Endothelial cell of umbilical vein (primary cell): Measurements from ENCODE around the gene NR5A2. TPM values are rescaled to one million over a fixed set of nuclear protein-coding genes. Genes with fewer than 3 reads are reported as not detected.
A peak's percentile ranks its signal among the peaks of the same experiment; 100 is the strongest.

Experiments used
- BruUV-seq: library from RNA; stranded (reverse); fragments of 400-500 nt; replicated peaks from 2 replicates; lab custom pipeline; 2021; lab: Mats Ljungman, UMichigan
- CTCF ChIA-PET: fragments of 300-600, 350-600 bp; sonication (Branson Sonifier 250); formaldehyde crosslinking; loops from one replicate; lab custom pipeline; 2021; ENCODE audit warnings: antibody characterized with exemption, inconsistent platforms; lab: Charles Lee
- POLR2A ChIA-PET: fragments of 300-600, 350-600 bp; sonication (Branson Sonifier 250); formaldehyde crosslinking; loops from one replicate; lab custom pipeline; 2021; ENCODE audit warnings: antibody characterized with exemption, inconsistent platforms; lab: Charles Lee
- DNase-seq: peaks from one replicate; pipeline ENCODE4 v3.0.0-alpha.2; 2011; ENCODE audit warnings: low read depth, low spot score
- FAIRE-seq: peaks from 2 replicates; lab custom pipeline; 2011; peaks lifted over from hg19 to GRCh38; lab: Jason Lieb, UNC
- H2AFZ ChIP-seq: 2 replicates; pipeline ENCODE4 v1.6.0; 2012; ENCODE audit warnings: low read depth, low read length, control low read depth, inconsistent platforms
- H3K27ac ChIP-seq: 2 replicates; pipeline ENCODE4 v1.5.1; 2011; ENCODE audit warnings: low read depth, mild to moderate bottlenecking, control low read depth, low read length, moderate library complexity; ENCODE audit not compliant: insufficient read depth
- H3K27me3 ChIP-seq, 2 experiments: 2 replicates each; pipeline versions ENCODE4 v1.6.0 to v1.6.1; 2011; ENCODE audit warnings: low read length in 2 of 2, mixed read lengths in 1 of 2; ENCODE audit not compliant: control insufficient read depth in 2 of 2, insufficient read depth in 2 of 2
- H3K36me3 ChIP-seq, 2 experiments: 2 replicates in 1 of 2; 3 replicates in 1 of 2; pipeline ENCODE4 v1.5.1; 2011; ENCODE audit warnings: low read length in 2 of 2, mild to moderate bottlenecking in 1 of 2, moderate library complexity in 1 of 2; ENCODE audit not compliant: control insufficient read depth in 2 of 2, insufficient read depth in 2 of 2; ENCODE audit errors: extremely low read depth in 1 of 2
- H3K4me1 ChIP-seq: 3 replicates; pipeline ENCODE4 v1.5.1; 2011; ENCODE audit warnings: mild to moderate bottlenecking, low read length; ENCODE audit not compliant: control insufficient read depth, insufficient read depth; ENCODE audit errors: extremely low read depth
- H3K4me2 ChIP-seq: 2 replicates; pipeline ENCODE4 v1.6.1; 2011; ENCODE audit warnings: low read length, control low read depth, mixed read lengths; ENCODE audit not compliant: insufficient read depth
- H3K4me3 ChIP-seq, 3 experiments: fragments of 200-600 bp in 1 of 3; sonication (generic), shearing (Covaris generic) in 1 of 3; replicated peaks in 1 of 3; 2 replicates each; pipeline ENCODE4 v1.5.1; 2011 to 2016; ENCODE audit warnings: control low read depth in 3 of 3, low read length in 3 of 3, mild to moderate bottlenecking in 2 of 3, inconsistent platforms in 1 of 3, low read depth in 1 of 3, moderate library complexity in 1 of 3; ENCODE audit not compliant: insufficient read depth in 1 of 3
- H3K79me2 ChIP-seq: 2 replicates; pipeline ENCODE4 v1.6.0; 2012; ENCODE audit warnings: low read length, inconsistent platforms; ENCODE audit not compliant: control insufficient read depth, insufficient read depth
- H3K9ac ChIP-seq: replicated peaks from 2 replicates; pipeline ENCODE3; 2011; ENCODE audit warnings: low read length, control low read depth; ENCODE audit not compliant: insufficient read depth; ENCODE audit errors: extremely low read depth
- H3K9me1 ChIP-seq: replicated peaks from 3 replicates; pipeline ENCODE4 v1.6.0; 2011; ENCODE audit warnings: mild to moderate bottlenecking, low read length; ENCODE audit not compliant: control insufficient read depth, insufficient read depth; ENCODE audit errors: extremely low read depth
- H3K9me3 ChIP-seq: replicated peaks from 2 replicates; pipeline ENCODE4 v1.5.1; 2012; ENCODE audit warnings: low read length, inconsistent platforms; ENCODE audit not compliant: control insufficient read depth, insufficient read depth
- H4K20me1 ChIP-seq: replicated peaks from 2 replicates; pipeline ENCODE3; 2011; ENCODE audit warnings: mild to moderate bottlenecking, low read length; ENCODE audit not compliant: control insufficient read depth, insufficient read depth; ENCODE audit errors: extremely low read depth
- EZH2 ChIP-seq: IDR thresholded peaks from 2 replicates; pipeline ENCODE4 v1.6.1; 2012; ENCODE audit warnings: borderline replicate concordance, low read depth, mild to moderate bottlenecking, moderate library complexity, low read length, inconsistent platforms; ENCODE audit not compliant: severe bottlenecking
- FOS ChIP-seq: IDR thresholded peaks from 2 replicates; pipeline ENCODE4 v1.6.1; 2011; ENCODE audit warnings: mild to moderate bottlenecking, low read length, moderate library complexity, borderline replicate concordance; ENCODE audit not compliant: insufficient read depth
- GATA2 ChIP-seq: IDR thresholded peaks from 2 replicates; pipeline ENCODE4 v1.7.0; 2011; ENCODE audit warnings: low read depth, mild to moderate bottlenecking, moderate library complexity, mixed read lengths, low read length; ENCODE audit not compliant: insufficient read length, insufficient read depth
- JUN ChIP-seq: IDR thresholded peaks from 2 replicates; pipeline ENCODE4 v1.6.1; 2011; ENCODE audit warnings: borderline replicate concordance, low read depth; ENCODE audit not compliant: insufficient read length, insufficient read depth
- MAX ChIP-seq: IDR thresholded peaks from 2 replicates; pipeline ENCODE4 v1.6.1; 2011; ENCODE audit not compliant: insufficient read depth, insufficient read length
- MYC ChIP-seq: IDR thresholded peaks from one replicate; pipeline ENCODE4 v1.6.1; 2011; ENCODE audit warnings: mild to moderate bottlenecking, low read depth, low read length
- POLR2A ChIP-seq: IDR thresholded peaks from 2 replicates; pipeline ENCODE4 v1.6.1; 2012; ENCODE audit warnings: low read depth, mild to moderate bottlenecking, control low read depth, low read length
- dilution Hi-C: fragments of 300-500 bp; cut with MboI; formaldehyde crosslinking; loops from one replicate; pipeline ENCODE4 v1.15.0; 2019; ENCODE audit warnings: low sequenced_read_pairs; ENCODE audit not compliant: extremely low pct_ligation_motif_present
- intact Hi-C: fragments of 100-400 bp; cut with micrococcal nuclease; formaldehyde crosslinking; loops from one replicate; pipeline ENCODE4 v1.10.0; 2022
- polyA plus RNA-seq, 4 experiments: library from polyadenylated mRNA; depleted of rRNA in 3 of 4; stranded (reverse) in 3 of 4; unstranded in 1 of 4; fragments of >200 nt; gene quantifications; 2 replicates each; pipeline versions ENCODE4 v1.2.1 to v1.2.3, GENCODE V29; 2011 to 2012; ENCODE audit warnings: missing spikeins in 1 of 4
- total RNA-seq: library from RNA; stranded (reverse); gene quantifications from 2 replicates; pipeline ENCODE4 v1.2.3, GENCODE V29; 2021

The NR5A2 gene
- total and polyA plus RNA-seq, 2 donors (not counting 3 experiments of a cell fraction or from before 2014, with no cell fraction given) = 3.4 to 12.1 TPM

DNA sequence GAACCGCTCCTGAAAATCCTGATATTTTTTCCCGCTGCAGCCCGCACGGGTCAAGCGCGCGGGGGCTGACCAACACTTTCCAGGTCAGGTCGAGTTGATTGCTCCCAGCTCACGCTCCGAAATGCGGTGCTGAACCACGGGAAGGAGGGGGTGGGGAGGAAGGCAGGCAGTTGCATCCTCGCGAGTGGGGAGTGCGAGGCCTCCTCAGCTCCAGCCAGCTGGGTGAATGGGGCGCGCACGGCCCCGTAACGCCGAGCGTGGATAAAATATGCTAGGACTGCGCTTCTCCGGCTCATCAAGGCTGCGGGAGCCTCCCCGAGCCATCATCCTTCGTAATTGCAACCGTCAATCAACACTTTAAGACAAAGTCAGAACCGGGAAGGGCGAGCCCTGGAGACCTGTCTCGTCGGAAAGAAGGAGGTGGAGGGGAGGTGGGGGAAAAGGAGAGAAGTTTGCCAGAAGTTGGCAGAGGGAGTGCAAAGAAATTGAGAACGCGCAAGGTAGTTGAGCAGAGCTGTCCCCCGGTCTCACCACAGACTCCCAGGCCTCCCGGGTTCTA is 8.0 kb downstream of the NR5A2 start:
- CTCF ChIA-PET = interaction anchor here (1.1 to 7.3 kb wide), 5 partner anchors 104 to 351 kb away, joined by 3 to 59 read pairs (median 3); no protein-coding TSS in a partner anchor
- FAIRE-seq = no peak
- POLR2A ChIA-PET = no interaction called here
- Histone ChIP-seq H3K4me2 (peak overlapping the region; percentile 34), H3K36me3 (no peaks in the 10 kb centered on the region), H3K79me2 (no peaks in the 10 kb centered on the region), H3K9me1 (no peaks in the 10 kb centered on the region), H3K27ac (no peak overlapping the region), H3K4me1 (peaks cover 9% of the 10 kb centered on the region), H2AFZ (no peak overlapping the region), H3K4me3 (peak overlapping the region in 2 of 3 experiments; percentile 8 to 33), H3K27me3 (peaks cover 28 to 92% of the 10 kb centered on the region in 2 experiments), H3K9me3 (no peaks in the 10 kb centered on the region), H4K20me1 (no peaks in the 10 kb centered on the region), H3K9ac (no peak overlapping the region)
- intact Hi-C loops (loop anchor here (5.0 kb wide), 3 partner anchors 253 to 377 kb away; partner anchors contain the start of gene ZNF281), dilution Hi-C loops (no loop called here)
- no TSS peak for BruUV-seq
- TF ChIP-seq MAX = no peak
- TF ChIP-seq GATA2 = no peak
- no peak for TF ChIP-seq POLR2A
- peak; percentile 83 for TF ChIP-seq EZH2
- TF ChIP-seq MYC = no peak
- TF ChIP-seq FOS = no peak
- no peak for TF ChIP-seq JUN
- DNase-seq = no peak
